Right forelimb (tissue), 1 donor: Measurements from ENCODE around the gene SMURF2.

Source experiments
- DNase-seq: peaks from one replicate; pipeline ENCODE4 v3.0.0-alpha.2; 2018

The SMURF2 gene

GRCh38 chr17:64500487-64500859 is 161.6 kb downstream of the SMURF2 start:
- DNase-seq, result no peak

GRCh38 chr17:64499805-64500486 is 162.2 kb downstream of the SMURF2 start:
- no peak for DNase-seq

- DNase-seq, result no peak
Observed at GRCh38 chr17:64498308-64499203, 163.6 kb downstream of the SMURF2 start.

GRCh38 chr17:64497565-64498035 is 164.5 kb downstream of the SMURF2 start:
- DNase-seq, result no peak

- DNase-seq, result peak; percentile 94
Observed at GRCh38 chr17:64496786-64497564, 165.1 kb downstream of the SMURF2 start, which contains the start of gene POLG2. TSS of gene POLG2 (minus strand) at chr17:64497054. CDS start at chr17:64496968, 86 bp downstream.

GRCh38 chr17:64496348-64496785 is 165.7 kb downstream of the SMURF2 start:
- DNase-seq, result no peak
